NCI-H187 (cell line): ENCODE measurements around the gene ADM2.

Source experiments
- DNase-seq, 2 experiments: peaks; one replicate each; lab custom pipeline; 2025; lab: John Stamatoyannopoulos, UW

Gene ADM2

GRCh38 chr22:50485221-50486131 is 4.1 kb downstream of the ADM2 start:
- DNase-seq: no peak

- DNase-seq: no peak
Measured at GRCh38 chr22:50486561-50487289, 5.4 kb downstream of the ADM2 start, which contains the start of gene MIOX. TSS of gene MIOX (plus strand) at chr22:50486859. CDS start at chr22:50486898, 39 bp downstream.

- no peak for DNase-seq
Measured at GRCh38 chr22:50487290-50488005, 6.1 kb downstream of the ADM2 start.

GRCh38 chr22:50488006-50488677 is 6.8 kb downstream of the ADM2 start:
- DNase-seq: no peak

GRCh38 chr22:50488886-50489285 is 7.5 kb downstream of the ADM2 start:
- no peak for DNase-seq

- DNase-seq: no peak
Measured at GRCh38 chr22:50489363-50490243, 8.3 kb downstream of the ADM2 start.

GRCh38 chr22:50490531-50491308 is 9.4 kb downstream of the ADM2 start:
- DNase-seq: no peak

GRCh38 chr22:50497093-50497492 is 15.8 kb downstream of the ADM2 start:
- no peak for DNase-seq

GRCh38 chr22:50498322-50498890 is 17.1 kb downstream of the ADM2 start:
- peak in 1 of 2 experiments; percentile 4 for DNase-seq

- DNase-seq: no peak
Measured at GRCh38 chr22:50500452-50500851, 19.1 kb downstream of the ADM2 start.

GRCh38 chr22:50502096-50502495 is 20.8 kb downstream of the ADM2 start:
- DNase-seq: no peak

GRCh38 chr22:50502628-50503474 is 21.5 kb downstream of the ADM2 start:
- no peak for DNase-seq

GRCh38 chr22:50503475-50504145 is 22.3 kb downstream of the ADM2 start:
- DNase-seq: no peak

GRCh38 chr22:50504369-50505211 is 23.2 kb downstream of the ADM2 start:
- no peak for DNase-seq

GRCh38 chr22:50505276-50505775 is 24.0 kb downstream of the ADM2 start:
- DNase-seq: no peak

GRCh38 chr22:50505776-50506610 is 24.6 kb downstream of the ADM2 start:
- no peak for DNase-seq
